NCI-H187 (cell line): ENCODE measurements around the gene RGS3.
"Not testable (repeated sequence)": the region's sequence is repeated elsewhere in the genome, so short reads cannot be mapped to it uniquely, and the experiment has no call there.

Source experiments
- DNase-seq, 2 experiments: peaks; one replicate each; lab custom pipeline; 2025; lab: John Stamatoyannopoulos, UW

Gene RGS3

DNA sequence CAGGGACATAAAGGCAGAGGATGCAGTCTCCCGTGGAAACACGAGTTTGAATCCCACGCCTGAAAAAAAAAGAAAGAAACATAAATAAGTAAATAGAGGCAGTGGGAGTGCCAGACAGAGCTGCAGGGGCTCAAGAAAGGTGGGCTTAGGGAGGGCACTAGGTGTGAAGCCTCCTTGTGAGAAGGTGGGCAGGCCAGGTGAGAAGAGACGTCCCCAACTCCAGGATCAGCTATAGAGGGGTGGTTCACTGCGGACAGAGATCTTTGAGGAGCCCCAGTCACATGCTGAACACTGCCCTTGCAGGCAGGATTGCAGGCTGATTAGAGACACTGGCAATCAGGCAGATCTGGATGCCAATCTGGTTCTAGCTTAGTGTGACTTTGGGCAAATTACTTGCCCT is 172.1 kb downstream of the RGS3 start:
- DNase-seq, result no peak

- no peak for DNase-seq
These were observed 172.6 kb downstream of the RGS3 start for GRCh38 chr9:113636165-113636564.

DNA sequence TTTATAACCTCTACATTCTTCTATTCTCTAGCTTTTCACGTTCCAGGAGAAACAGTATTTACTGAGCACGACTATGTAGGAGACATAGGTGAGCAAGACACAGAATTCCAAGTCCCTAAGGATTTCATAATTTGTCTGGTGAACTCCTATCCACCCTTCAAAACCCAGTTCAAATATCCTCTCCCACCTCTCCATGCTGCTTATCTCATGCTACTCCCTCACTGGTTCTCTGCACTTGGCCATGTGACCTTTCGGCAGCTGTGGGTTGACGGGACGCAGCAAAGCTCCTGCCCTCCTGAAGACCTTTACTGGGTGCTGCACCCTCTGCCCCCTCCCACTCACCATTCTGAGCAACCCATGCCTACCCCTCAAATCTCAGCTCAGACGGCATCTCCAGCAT is 173.2 kb downstream of the RGS3 start:
- DNase-seq, result no peak

- DNase-seq, result no peak
These were observed 175.0 kb downstream of the RGS3 start for GRCh38 chr9:113638490-113638889.

GRCh38 chr9:113638897-113639296 is 175.4 kb downstream of the RGS3 start:
- no peak for DNase-seq

DNA sequence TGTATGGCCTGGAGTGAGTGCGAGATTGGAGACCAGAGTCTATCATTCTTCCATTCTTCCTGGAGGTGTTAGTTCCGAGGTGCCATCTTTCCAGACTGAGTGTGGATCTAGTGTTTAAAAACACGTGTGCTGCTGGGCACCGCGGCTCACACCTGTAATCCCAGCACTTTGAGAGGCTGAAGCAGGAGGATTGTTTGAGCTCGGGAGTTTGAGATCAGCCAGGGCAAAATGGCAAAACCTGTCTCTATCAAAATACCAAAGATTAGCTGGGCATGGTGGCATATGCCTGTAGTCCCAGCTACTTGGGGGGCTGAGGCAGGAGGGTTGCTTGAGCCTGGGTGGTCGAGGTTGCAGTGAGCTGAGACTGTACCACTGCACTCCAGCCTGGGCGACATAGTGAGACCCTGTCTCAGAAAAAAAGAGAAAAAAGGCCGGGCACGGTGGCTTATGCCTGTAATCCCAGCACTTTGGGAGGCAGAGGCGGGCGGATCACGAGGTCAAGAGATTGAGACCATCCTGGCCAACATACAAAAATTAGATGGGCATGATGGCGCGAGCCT is 176.0 kb downstream of the RGS3 start:
- not testable (repeated sequence) for DNase-seq

DNA sequence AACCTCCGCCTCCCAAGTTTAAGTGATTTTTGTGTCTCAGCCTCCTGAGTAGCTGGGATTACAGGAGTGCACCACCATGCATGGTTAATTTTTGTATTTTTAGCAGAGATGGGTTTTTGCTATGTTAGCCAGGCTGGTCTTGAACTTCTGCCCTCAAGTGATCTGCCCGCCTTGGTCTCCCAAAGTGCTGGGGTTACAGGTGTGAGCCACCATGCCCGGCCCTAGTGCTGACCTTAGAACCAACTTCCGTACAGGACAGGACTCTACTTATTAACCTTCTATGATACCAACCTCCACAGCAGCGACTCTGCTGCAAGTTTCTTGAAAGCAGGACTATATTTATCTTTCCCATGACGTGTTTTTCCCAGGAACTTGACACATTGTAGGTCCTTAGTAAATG is 176.9 kb downstream of the RGS3 start:
- no peak for DNase-seq

DNA sequence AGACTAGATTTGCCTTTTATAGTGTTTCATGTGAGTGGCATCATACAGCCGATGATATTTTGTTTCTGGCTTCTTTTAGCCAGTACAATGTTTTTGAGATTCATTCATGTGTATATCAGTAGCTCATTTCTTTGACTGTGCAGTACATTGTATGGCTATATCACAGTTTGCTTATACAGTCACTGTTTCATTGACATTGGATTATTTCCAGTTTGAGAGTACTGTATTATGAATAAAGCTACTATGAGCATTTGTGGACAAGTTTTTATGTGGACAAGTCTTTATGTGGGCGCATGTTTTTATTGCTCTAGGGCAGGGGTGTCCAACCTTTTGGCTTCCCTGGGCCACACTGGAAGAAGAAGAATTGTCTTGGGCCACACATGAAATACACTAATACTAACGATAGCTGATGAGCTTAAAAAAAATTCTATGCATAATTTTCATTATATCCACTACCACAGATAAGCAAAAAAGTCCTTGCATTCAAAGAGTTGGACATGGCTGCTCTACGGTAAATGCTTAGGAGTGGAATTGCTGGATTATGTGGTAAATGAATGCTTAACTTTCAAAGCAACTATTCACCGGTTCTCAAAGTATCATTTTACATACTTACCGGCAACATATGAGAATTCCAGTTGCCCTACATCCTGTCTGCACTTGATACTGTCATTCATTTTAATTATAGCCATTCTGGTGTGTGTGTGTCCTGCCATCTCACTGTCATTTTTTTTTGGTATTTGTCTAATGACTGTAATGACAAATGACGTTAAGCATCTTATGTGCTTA is 177.8 kb downstream of the RGS3 start:
- no peak for DNase-seq

DNA sequence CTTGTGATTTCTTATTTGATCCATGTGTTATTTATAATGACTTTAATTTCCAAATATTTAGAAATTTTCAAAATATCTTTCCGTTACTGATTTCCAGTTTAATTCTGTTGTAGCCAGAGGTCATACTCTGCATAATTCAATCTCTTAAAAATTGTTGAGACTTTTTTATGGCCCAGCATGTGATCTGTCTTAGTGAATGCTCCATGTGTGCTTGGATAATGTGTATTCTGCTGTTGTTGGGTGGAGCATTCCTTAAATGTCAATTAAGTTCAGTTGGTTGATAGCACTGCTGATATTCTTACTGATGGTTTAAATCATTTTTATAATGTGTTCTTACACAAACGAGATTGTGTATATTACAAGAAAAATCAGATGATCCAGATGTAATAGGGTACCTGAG is 180.8 kb downstream of the RGS3 start:
- DNase-seq, result no peak

- no peak for DNase-seq
These were observed 181.9 kb downstream of the RGS3 start for GRCh38 chr9:113645227-113645977.

DNA sequence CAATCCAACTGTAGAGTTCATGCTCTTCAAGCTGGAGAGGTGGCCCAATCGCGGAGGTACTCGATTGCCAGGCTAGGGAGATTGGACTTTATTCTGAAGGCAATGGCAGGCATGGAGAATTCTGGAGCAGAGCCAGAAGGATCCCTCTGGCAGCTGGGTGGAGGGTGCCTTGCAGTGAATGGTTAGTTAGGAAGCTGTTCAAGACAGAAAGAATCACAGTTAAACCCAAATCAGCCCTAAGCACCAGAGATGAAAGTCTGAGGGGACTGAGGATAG is 182.4 kb downstream of the RGS3 start:
- DNase-seq, result no peak

DNA sequence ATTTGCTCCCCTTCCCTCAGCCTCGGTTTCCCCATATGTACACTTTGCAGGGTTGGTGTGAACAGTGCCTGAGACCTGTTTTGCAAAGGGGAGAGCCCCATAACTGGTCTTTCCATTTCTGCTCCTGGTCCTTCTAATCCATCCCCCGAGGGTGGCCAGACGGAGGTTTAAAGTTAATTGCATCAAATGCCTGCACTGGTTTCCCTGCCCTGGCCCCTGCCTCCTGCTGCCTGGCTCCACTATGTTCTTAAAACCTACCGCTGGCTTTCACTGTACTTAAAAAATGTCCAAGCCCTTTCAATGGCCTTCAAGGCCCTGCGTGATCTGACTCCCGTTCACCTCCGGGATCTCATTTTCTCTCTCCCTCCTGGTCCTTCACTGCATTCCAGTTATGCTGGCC is 183.0 kb downstream of the RGS3 start:
- no peak for DNase-seq
